H9 (cell line): ENCODE data around the gene RRH. TPM values are rescaled to one million over a fixed set of nuclear protein-coding genes. Genes with fewer than 3 reads are reported as not detected.
"Not testable (repeated sequence)": the region's sequence is repeated elsewhere in the genome, so short reads cannot be mapped to it uniquely, and the experiment has no call there.

Experiments
- DNase-seq: peaks from one replicate; pipeline ENCODE4 v3.0.0-alpha.2; 2017
- H2AFZ ChIP-seq: one replicate; pipeline ENCODE4 v1.6.1; 2013; ENCODE audit warnings: mild to moderate bottlenecking, low read length, control low read depth, moderate library complexity
- H2AK5ac ChIP-seq: 2 replicates; pipeline ENCODE4 v1.6.1; 2013; ENCODE audit warnings: low read length, control low read depth, mixed read lengths; ENCODE audit not compliant: insufficient read length
- H2BK120ac ChIP-seq: one replicate; pipeline ENCODE4 v1.6.1; 2013; ENCODE audit warnings: low read depth, mild to moderate bottlenecking, low read length, control low read depth, inconsistent platforms; ENCODE audit not compliant: poor library complexity, severe bottlenecking
- H2BK12ac ChIP-seq: 2 replicates; pipeline ENCODE4 v1.6.1; 2013; ENCODE audit warnings: low read length, control low read depth, mixed read lengths, low read depth; ENCODE audit not compliant: insufficient read length
- H2BK15ac ChIP-seq: 2 replicates; pipeline ENCODE4 v1.6.1; 2013; ENCODE audit warnings: low read depth, low read length, control low read depth
- H2BK20ac ChIP-seq: one replicate; pipeline ENCODE4 v1.6.1; 2013; ENCODE audit warnings: low read depth, mild to moderate bottlenecking, low read length, control low read depth, inconsistent platforms; ENCODE audit not compliant: poor library complexity, severe bottlenecking
- H2BK5ac ChIP-seq: 2 replicates; pipeline ENCODE4 v1.6.1; 2013; ENCODE audit warnings: low read length, control low read depth, mixed read lengths; ENCODE audit not compliant: insufficient read length
- H3K14ac ChIP-seq: 2 replicates; pipeline ENCODE4 v1.6.1; 2013; ENCODE audit warnings: low read length, control low read depth; ENCODE audit not compliant: insufficient read depth
- H3K18ac ChIP-seq: 2 replicates; pipeline ENCODE4 v1.6.1; 2013; ENCODE audit warnings: low read depth, mild to moderate bottlenecking, mixed read lengths, low read length, control low read depth; ENCODE audit not compliant: insufficient read length
- H3K23ac ChIP-seq: 2 replicates; pipeline ENCODE4 v1.6.1; 2013; ENCODE audit warnings: low read length, control low read depth, mixed read lengths, low read depth; ENCODE audit not compliant: insufficient read length
- H3K23me2 ChIP-seq: 2 replicates; pipeline ENCODE4 v1.6.1; 2013; ENCODE audit warnings: low read depth, mild to moderate bottlenecking, mixed read lengths, low read length, control low read depth; ENCODE audit not compliant: insufficient read length, poor library complexity, severe bottlenecking
- H3K27ac ChIP-seq: 2 replicates; pipeline ENCODE4 v1.5.1; 2013; ENCODE audit warnings: low read length, control low read depth, mixed read lengths, low read depth; ENCODE audit not compliant: insufficient read length
- H3K27me3 ChIP-seq: 2 replicates; pipeline ENCODE4 v1.6.1; 2013; ENCODE audit warnings: low read length, control low read depth, inconsistent platforms; ENCODE audit not compliant: insufficient read depth
- H3K4ac ChIP-seq: 2 replicates; pipeline ENCODE4 v1.6.1; 2013; ENCODE audit warnings: low read depth, mild to moderate bottlenecking, control low read depth, inconsistent platforms, low read length, moderate library complexity
- H3K4me1 ChIP-seq: 2 replicates; pipeline ENCODE4 v1.6.1; 2013; ENCODE audit warnings: low read length, control low read depth, inconsistent platforms; ENCODE audit not compliant: insufficient read depth
- H3K4me2 ChIP-seq: 2 replicates; pipeline ENCODE4 v1.6.1; 2013; ENCODE audit warnings: low read length, control low read depth, mixed read lengths; ENCODE audit not compliant: insufficient read length, insufficient read depth
- H3K56ac ChIP-seq: 2 replicates; pipeline ENCODE4 v1.6.1; 2013; ENCODE audit warnings: low read depth, mild to moderate bottlenecking, mixed read lengths, low read length, control low read depth; ENCODE audit not compliant: insufficient read length
- H3K79me1 ChIP-seq: 2 replicates; pipeline ENCODE4 v1.6.1; 2013; ENCODE audit warnings: low read depth, mild to moderate bottlenecking, moderate library complexity, low read length, control low read depth, inconsistent platforms; ENCODE audit not compliant: insufficient read depth, poor library complexity, severe bottlenecking
- H3K79me2 ChIP-seq: 2 replicates; pipeline ENCODE4 v1.6.1; 2013; ENCODE audit warnings: low read length, control low read depth, inconsistent platforms; ENCODE audit not compliant: insufficient read depth
- H3K9ac ChIP-seq: 2 replicates; pipeline ENCODE4 v1.6.1; 2013; ENCODE audit warnings: low read length, control low read depth, mixed read lengths; ENCODE audit not compliant: insufficient read length; ENCODE audit errors: extremely low read depth
- H3K9me3 ChIP-seq: one replicate; pipeline ENCODE4 v1.6.1; 2013; ENCODE audit warnings: low read depth, low read length, inconsistent platforms; ENCODE audit not compliant: control insufficient read depth
- H3T11ph ChIP-seq: one replicate; pipeline ENCODE4 v1.6.1; 2013; ENCODE audit warnings: mild to moderate bottlenecking, low read length, control low read depth, inconsistent platforms
- H4K20me1 ChIP-seq: one replicate; pipeline ENCODE4 v1.6.1; 2013; ENCODE audit not compliant: control insufficient read depth, insufficient read length, insufficient read depth
- H4K5ac ChIP-seq: 2 replicates; pipeline ENCODE4 v1.6.1; 2013; ENCODE audit warnings: low read depth, mild to moderate bottlenecking, mixed read lengths, low read length, control low read depth; ENCODE audit not compliant: insufficient read length
- H4K8ac ChIP-seq: replicated peaks from 2 replicates; pipeline ENCODE4 v1.6.1; 2013; ENCODE audit warnings: low read length, control low read depth, mixed read lengths, low read depth; ENCODE audit not compliant: insufficient read length
- H4K91ac ChIP-seq: 2 replicates; pipeline ENCODE4 v1.6.1; 2013; ENCODE audit warnings: low read depth, mild to moderate bottlenecking, moderate library complexity, mixed read lengths, low read length, control low read depth; ENCODE audit not compliant: insufficient read length
- H3K27ac Mint-ChIP-seq, 3 experiments: 2 replicates in 2 of 3; 3 replicates in 1 of 3; pipeline ENCODE4 v1.8.0; 2020 to 2021; ENCODE audit warnings: mixed read lengths in 3 of 3, mild to moderate bottlenecking in 1 of 3, moderate library complexity in 1 of 3
- H3K27me3 Mint-ChIP-seq: 2 replicates; pipeline ENCODE4 v1.8.0; 2021; ENCODE audit warnings: low read depth, mild to moderate bottlenecking, moderate library complexity, mixed read lengths
- H3K36me3 Mint-ChIP-seq, 3 experiments: 2 replicates in 2 of 3; 3 replicates in 1 of 3; pipeline ENCODE4 v1.8.0; 2020 to 2021; ENCODE audit warnings: low read depth in 3 of 3, mixed read lengths in 3 of 3; ENCODE audit not compliant: insufficient read depth in 1 of 3
- H3K4me1 Mint-ChIP-seq, 2 experiments: 2 replicates each; pipeline ENCODE4 v1.8.0; 2020; ENCODE audit warnings: mixed read lengths in 2 of 2
- H3K4me3 Mint-ChIP-seq, 2 experiments: 2 replicates in 1 of 2; 3 replicates in 1 of 2; pipeline ENCODE4 v1.8.0; 2020 to 2021; ENCODE audit warnings: mild to moderate bottlenecking in 2 of 2, mixed read lengths in 2 of 2, moderate library complexity in 1 of 2
- H3K9me3 Mint-ChIP-seq, 2 experiments: 2 replicates in 1 of 2; 3 replicates in 1 of 2; pipeline ENCODE4 v1.8.0; 2020; ENCODE audit warnings: mild to moderate bottlenecking in 2 of 2, mixed read lengths in 2 of 2, moderate library complexity in 1 of 2
- WGBS: extraction: QIAGEN DNeasy Blood & Tissue Kit; methylation state at CpG from one replicate; pipeline ENCODE4 v1.1.7; 2013; ENCODE audit warnings: missing lambda C conversion rate, low lambda C conversion rate, mixed read lengths; ENCODE audit not compliant: insufficient read length; ENCODE audit errors: extremely low coverage; 5-methylcytosine and 5-hydroxymethylcytosine counted together
- total RNA-seq: library from RNA; stranded (reverse); gene quantifications from 2 replicates; pipeline ENCODE4 v1.2.1, GENCODE V29; 2021
- TF ChIP-seq, protein P1 (sequence below): fragments of 200-600 bp; sonication (generic); conservative IDR thresholded peaks from 3 replicates; pipeline ENCODE4 v1.8.0; 2021; ENCODE audit warnings: antibody characterized with exemption, mild to moderate bottlenecking

RRH gene
- total RNA-seq, 1 experiment from 2014 or later = not detected

DNA sequence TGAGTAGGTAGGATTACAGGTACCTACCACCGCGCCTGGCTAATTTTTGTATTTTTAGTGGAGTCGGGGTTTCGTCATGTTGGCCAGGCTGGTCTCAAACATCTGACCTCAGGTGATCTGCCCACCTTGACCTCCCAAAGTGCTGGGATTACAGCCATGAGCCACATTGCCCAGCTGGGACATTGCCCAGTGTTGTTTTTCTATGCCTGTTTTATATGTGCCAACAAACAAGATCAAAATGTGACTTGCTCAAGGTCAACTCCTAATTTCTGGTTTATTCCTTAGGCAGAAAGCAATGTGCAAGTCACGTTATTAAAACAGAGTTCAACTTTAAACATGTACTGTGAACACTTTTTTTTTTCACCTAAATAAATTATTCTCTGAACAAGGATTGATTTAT, 22.8 kb downstream of the RRH start:
- no CpG with 5 or more reads among the region's 5 CpGs for WGBS
- Mint-ChIP-seq H3K36me3 (no peaks in the 10 kb centered on the region), H3K9me3 (peaks cover 0 to 2% of the 10 kb centered on the region in 2 experiments; a peak in 2 of 5 replicates)

DNA sequence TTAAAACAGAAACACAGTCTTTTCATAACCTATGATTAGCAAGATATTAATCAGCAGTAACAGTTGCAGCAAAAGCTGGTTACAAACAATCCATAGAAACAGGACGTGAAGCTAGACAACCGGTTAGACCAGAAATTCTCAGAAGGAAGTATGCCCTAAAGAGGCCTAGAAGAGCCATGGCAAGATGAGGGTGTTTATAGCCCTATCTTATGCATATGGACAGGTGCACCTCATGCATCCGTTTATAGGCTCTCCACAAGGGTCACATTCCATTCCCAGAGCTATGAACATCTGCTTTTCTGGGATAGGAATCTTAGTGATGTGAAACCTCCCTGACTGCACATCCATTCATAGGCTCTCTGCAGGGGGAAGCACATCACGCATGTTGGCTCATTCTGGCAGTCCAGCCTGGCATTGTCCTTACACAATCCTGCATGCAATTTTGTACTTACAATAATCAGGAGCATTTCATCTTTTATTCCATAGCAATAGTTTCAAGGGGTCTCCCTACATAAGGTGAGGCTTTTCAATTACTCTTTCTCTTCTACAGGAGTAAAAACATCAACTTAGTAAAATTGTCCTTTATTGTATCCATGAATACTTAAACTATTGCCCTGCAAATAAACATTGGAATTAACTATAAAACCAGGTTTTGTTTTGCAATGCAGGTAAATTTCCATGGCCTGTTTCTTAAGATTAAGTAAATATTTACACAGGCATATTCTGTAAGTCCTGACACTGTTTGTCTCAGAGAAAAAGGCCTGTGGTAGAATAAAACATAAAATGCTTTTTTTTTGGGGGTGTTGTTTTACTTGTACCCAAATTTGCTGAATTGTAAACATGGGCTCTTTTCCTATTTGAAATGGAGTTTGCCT, 31.9 kb downstream of the RRH start:
- not testable (repeated sequence) for H2AFZ ChIP-seq, H4K20me1 ChIP-seq, H3K79me2 ChIP-seq, H3K9me3 ChIP-seq, H3K23me2 ChIP-seq, H4K8ac ChIP-seq, DNase-seq, H2AK5ac ChIP-seq, H3K56ac ChIP-seq, H3K18ac ChIP-seq, H3K4me2 ChIP-seq, H3K36me3 Mint-ChIP-seq, H2BK120ac ChIP-seq, H3K4me1 ChIP-seq, H3K27ac ChIP-seq, H3K4me1 Mint-ChIP-seq, H2BK5ac ChIP-seq, H3K9ac ChIP-seq, H4K91ac ChIP-seq, H3K4ac ChIP-seq, H3K4me3 Mint-ChIP-seq, H3K27me3 ChIP-seq, H3K79me1 ChIP-seq, H4K5ac ChIP-seq, H3K14ac ChIP-seq, H2BK15ac ChIP-seq, H3K27me3 Mint-ChIP-seq, H3K23ac ChIP-seq, H3T11ph ChIP-seq, H2BK12ac ChIP-seq, H3K27ac Mint-ChIP-seq, H2BK20ac ChIP-seq
- peaks cover 10 to 16% of the 10 kb centered on the region in 2 experiments; a peak in 4 of 5 replicates for H3K9me3 Mint-ChIP-seq
- WGBS = no CpG with 5 or more reads among the region's 4 CpGs

More for the DNA sequence above, 22.8 kb downstream of the RRH start:
- Histone ChIP-seq H3K27me3 (no peaks in the 10 kb centered on the region), H3K4ac (no peak overlapping the region), H4K5ac (no peak overlapping the region), H4K91ac (no peak overlapping the region), H3K4me1 (no peaks in the 10 kb centered on the region), H2BK5ac (no peak overlapping the region), H4K20me1 (no peaks in the 10 kb centered on the region), H3K27ac (no peak overlapping the region), H3K56ac (no peak overlapping the region), H3K23ac (no peak overlapping the region), H2AK5ac (no peak overlapping the region), H2BK20ac (no peak overlapping the region), H3K9me3 (no peaks in the 10 kb centered on the region), H2BK120ac (no peak overlapping the region), H3K4me2 (no peak overlapping the region), H4K8ac (no peak overlapping the region), H3K23me2 (no peaks in the 10 kb centered on the region), H3K18ac (no peak overlapping the region), H3K79me1 (no peaks in the 10 kb centered on the region), H3K14ac (no peak overlapping the region), H2AFZ (no peak overlapping the region), H2BK12ac (no peak overlapping the region), H2BK15ac (no peak overlapping the region), H3T11ph (no peak overlapping the region), H3K79me2 (no peaks in the 10 kb centered on the region), H3K9ac (no peak overlapping the region)
- Mint-ChIP-seq H3K27me3 (no peaks in the 10 kb centered on the region; the same call in 1 of the 2 replicates), H3K4me3 (no peak overlapping the region), H3K4me1 (peaks cover 0 to 14% of the 10 kb centered on the region in 2 experiments; a peak in 2 of 4 replicates), H3K27ac (peak overlapping the region in 1 of 3 experiments; percentile 62; a peak in 1 of 7 replicates)
- TF ChIP-seq, protein P1, sequence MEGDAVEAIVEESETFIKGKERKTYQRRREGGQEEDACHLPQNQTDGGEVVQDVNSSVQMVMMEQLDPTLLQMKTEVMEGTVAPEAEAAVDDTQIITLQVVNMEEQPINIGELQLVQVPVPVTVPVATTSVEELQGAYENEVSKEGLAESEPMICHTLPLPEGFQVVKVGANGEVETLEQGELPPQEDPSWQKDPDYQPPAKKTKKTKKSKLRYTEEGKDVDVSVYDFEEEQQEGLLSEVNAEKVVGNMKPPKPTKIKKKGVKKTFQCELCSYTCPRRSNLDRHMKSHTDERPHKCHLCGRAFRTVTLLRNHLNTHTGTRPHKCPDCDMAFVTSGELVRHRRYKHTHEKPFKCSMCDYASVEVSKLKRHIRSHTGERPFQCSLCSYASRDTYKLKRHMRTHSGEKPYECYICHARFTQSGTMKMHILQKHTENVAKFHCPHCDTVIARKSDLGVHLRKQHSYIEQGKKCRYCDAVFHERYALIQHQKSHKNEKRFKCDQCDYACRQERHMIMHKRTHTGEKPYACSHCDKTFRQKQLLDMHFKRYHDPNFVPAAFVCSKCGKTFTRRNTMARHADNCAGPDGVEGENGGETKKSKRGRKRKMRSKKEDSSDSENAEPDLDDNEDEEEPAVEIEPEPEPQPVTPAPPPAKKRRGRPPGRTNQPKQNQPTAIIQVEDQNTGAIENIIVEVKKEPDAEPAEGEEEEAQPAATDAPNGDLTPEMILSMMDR = no peak
- DNase-seq = no peak
